Activated CD4-positive, alpha-beta T cell treated with anti-CD3 and anti-CD28 coated beads, Interleukin-10, Interleukin-2, amounts not matched to agents 100 ng/mL and 50 ng/mL, durations not matched to agents 16 hours and 8 hours (primary cell): ENCODE measurements around the gene F2.
A peak's percentile ranks its signal among the peaks of the same experiment; 100 is the strongest.
"Not testable (repeated sequence)": the region's sequence is repeated elsewhere in the genome, so short reads cannot be mapped to it uniquely, and the experiment has no call there.

Source experiments
- DNase-seq: peaks from one replicate; pipeline ENCODE4 v3.0.0-alpha.2; 2020

The F2 gene

DNA sequence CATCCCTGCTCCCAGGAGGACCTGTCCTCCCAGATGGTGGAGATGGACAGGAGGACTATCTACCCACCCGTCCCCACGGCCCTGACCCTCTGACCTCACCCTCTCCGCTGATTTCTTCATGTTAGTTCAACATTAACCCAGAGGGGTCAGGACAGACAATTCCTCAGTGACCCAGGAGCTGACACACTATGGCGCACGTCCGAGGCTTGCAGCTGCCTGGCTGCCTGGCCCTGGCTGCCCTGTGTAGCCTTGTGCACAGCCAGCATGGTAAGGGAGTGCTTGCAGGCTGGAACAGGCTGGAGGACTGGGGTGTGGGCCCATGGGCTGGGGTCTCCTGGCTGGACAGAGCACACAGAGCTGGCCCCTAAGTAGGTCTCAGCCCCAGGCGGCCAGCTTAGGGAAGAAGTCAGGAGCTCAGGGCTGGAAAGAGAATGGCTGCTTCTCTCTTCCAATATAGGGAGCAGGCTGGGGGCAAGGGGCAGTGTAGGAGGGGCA is at the start of gene F2:
TSS of gene F2 (plus strand) at position 166 of the 495 bp plus-strand sequence. CDS start at position 189, 23 bp downstream.
- DNase-seq, result no peak

DNA sequence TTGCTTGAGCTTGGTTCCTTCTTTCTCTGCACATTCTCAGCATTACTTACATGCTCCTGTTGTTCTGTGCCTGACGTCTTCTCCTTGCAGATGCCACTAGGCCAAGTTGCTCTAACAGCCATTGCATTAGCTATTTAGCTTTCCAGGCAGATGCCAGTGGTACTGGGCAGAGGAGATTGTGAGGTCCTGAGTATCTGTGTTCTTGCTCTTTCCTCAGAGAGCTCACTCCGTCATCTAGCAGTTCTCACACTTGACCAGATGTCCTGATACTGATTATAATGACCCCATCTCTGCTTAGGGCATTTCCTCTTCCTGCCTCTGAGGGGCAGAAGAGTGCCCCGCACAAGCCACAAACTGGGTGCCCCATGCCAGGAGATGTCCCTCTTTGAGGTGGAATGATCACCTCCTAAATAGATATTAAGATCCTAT is 49.3 kb upstream of the F2 start:
- DNase-seq, result peak; percentile 17

GRCh38 chr11:46670521-46670920 is 48.5 kb upstream of the F2 start:
- not testable (repeated sequence) for DNase-seq

- no peak for DNase-seq
Measured at GRCh38 chr11:46671958-46672315, 47.1 kb upstream of the F2 start.

DNA sequence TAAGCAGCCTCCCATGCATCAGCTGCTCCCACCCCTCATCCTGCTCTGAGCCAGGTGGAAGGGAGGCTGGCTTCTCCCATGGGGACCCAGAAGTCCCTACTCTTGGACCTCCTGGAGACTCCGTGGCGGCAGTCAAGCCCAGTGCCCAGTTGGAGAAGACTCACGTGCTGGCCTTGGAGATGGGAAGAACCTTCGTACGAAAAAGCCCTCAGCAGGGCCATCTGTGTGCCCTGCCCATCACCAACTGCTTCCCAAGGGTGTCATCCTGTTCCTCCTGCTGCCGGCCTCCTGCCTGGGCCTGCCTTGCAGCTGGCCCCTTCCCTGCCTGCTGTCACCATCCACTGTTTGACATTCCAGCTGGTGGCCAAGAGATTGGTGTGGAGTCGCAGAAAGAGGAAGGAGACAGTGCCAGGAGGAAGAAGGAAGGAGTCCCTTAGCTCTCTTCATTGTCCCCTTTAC is 46.6 kb upstream of the F2 start:
- DNase-seq, result no peak

DNA sequence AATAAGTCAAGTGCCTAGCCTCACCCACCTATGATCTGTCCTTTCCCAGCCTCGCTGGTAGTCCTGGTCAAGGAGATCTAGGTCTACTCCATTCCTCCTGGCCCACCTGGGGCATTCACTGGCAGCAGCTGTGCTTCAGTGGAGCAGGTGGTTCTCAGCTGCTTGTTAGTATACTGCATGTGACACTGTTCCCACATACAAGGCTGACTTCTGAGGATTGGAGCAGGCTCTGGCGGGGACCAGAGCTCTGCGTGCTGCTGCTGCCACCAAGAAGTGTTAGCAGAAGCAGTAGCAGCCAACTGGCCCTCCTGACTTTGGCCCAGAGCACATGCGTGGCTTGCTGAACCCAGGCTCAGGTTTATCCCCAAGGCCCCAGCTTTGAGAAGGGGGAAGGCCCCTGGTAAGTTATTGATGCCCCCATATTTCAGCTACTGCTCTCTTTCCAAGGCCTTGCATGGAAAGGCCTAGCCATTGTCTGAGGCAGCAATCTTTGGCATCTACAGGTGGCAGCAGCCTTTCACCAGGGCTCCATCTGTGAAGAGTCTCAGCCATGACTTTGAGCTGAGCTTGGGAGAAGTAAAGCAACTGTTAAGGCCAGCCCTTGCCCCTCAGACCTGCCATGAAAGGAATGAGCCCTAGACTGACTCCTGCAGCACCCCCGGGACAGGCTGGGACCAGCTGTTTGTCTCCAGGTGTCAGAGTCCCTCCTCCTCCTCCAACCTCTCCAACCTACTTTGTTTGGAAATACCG is 45.1 kb upstream of the F2 start:
- DNase-seq, result no peak

GRCh38 chr11:46674463-46675287 is 44.3 kb upstream of the F2 start:
- no peak for DNase-seq

- no peak for DNase-seq
Measured at GRCh38 chr11:46675288-46675851, 43.6 kb upstream of the F2 start.

GRCh38 chr11:46675949-46676348 is 43.1 kb upstream of the F2 start:
- no peak for DNase-seq

DNA sequence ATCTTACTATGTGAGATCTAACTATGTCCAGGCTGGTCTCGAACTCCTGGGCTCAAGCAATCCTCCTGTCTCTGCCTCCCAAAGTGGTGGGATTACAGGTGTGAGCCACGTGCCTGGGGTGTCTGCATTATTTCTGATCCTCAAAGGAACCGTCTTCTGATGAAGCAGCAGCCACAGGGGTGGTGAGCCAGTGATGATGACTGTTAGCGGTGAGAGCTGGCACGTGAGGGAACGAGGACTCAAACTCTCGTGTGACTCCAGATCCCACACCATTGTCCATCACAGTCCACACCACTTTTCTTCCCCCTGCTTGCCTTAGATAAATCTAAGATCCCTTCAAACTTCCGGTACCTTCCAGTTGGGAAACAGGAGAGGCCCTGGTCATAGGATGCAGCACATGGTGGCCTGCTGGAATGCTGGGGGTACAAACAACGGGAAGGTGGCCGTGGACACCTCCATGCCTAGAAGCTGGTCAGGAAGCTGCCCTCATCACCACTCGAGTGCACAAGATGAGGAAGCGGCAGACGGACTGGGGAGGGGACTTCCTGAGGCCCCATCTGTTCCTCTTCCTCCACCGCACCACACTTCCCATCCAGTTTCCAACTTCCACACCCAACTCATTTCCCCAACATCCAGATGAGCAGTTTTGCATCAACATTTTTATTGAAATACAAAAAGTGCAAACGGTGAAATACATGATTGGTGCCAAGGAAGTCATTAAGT is 42.4 kb upstream of the F2 start:
- DNase-seq, result no peak

DNA sequence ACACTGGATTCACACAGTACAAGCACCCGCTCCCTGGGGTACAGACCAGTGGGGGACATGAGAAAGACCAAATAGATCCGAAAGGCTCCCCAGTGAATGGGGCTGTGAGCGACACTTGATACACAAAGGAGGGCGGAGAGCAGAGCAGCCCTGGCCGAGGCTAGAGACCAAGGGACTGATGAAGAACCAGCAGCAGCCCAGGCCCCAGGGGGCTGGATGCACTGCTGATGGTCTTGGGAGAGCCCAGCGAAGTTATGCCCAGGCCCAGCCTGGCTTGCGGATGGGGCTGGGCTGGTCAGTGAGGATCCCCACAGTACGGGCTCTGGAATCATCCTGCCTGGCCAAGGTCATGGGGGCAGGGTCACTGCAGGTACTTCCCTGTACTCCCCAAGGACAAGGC is 41.8 kb upstream of the F2 start:
- no peak for DNase-seq

GRCh38 chr11:46677991-46678740 is 40.8 kb upstream of the F2 start:
- DNase-seq, result no peak

GRCh38 chr11:46678741-46679130 is 40.3 kb upstream of the F2 start:
- no peak for DNase-seq

DNA sequence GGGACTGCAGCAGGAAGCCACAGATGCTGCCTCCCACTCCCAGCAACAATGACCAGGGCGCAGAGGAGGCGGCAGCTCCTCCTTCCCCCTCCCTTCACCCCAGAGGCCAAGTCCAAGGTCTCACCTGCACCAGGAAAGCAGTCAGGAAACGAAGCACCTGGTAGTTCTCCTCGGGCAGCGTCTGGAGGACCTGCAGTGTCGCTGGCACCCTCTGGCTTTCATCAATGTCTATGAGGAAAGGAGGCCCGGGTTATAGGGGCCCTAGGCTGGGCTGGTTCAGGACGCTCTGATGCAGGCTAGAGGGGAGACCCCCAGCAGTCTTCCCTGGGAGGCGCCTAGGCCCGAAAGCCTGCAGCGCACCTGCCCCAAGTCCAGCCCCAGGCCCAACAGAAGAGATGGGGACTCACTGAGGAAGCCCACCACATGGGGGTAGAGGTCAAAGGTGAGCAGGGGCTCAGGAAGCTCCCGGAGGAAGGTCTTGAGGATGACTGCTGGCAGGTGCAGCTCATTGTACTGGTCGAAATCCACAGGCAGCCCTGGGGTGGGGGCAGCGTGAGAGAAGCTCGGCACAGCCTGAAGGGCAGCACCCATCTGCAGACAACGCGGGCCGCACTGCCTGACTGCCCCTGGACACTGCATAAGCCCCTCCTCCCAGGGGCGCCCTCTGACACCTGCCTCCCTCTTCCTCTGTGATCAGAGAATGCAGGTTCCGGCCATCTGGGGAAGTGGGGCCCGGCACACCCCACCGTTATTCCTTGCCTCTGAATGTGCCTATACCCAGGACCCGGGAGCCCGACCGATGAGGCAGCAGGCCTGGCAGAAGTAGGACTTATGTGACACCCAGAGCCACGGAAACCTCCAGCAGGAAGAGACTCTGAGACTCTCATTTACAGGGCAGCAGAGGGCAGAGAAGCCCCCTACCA is 39.5 kb upstream of the F2 start:
- no peak for DNase-seq

DNA sequence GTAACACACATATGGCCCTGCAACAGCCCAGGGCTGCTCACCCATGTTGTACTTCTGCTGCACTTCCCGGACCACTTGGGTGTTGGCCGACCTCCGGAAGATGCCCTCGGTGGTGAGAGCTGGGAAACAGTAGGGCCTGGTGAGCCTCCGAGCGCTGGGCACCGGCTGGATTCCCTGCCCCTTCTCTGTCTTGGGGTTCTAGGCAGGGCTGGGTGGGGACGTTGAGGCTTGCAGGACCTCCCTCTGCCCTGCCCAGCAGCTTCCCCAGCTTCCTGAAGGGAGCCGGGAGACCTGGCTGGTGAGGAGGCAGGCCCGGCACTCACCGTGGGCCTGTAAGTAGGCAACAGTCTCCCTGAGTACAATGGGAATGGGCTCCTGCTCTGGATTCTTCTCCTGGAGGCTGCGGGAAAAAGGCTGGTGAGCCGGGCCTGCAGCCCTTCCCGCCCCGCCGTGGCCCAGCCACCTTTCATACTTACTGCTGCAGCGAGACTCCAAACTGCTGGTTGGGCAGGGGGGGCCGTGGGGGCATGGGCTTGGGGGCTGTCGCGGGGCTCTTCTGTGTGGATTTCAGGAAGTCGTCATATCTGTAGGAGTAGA is 38.8 kb upstream of the F2 start:
- DNase-seq, result no peak

GRCh38 chr11:46680815-46681214 is 38.2 kb upstream of the F2 start:
- DNase-seq, result no peak

DNA sequence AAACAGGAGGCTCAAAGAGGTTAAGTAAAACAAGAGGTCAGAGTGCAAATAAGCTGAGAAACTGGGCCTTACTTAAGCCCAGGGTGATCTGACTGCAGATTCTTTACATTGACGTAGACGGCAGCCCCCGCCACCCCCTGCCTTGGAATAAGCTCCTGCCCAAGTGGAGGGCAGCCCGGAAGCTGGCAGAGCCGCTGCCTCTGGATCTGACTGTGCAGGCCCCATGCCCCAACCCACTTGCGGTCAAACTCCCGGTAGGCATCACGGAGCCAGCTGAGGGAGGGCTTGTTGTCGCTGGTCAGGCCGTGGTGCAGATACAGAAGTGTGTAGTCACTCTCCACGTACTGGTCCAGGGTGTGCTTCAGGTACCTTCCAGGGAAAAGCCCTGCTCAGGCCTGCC is 37.2 kb upstream of the F2 start:
- no peak for DNase-seq

DNA sequence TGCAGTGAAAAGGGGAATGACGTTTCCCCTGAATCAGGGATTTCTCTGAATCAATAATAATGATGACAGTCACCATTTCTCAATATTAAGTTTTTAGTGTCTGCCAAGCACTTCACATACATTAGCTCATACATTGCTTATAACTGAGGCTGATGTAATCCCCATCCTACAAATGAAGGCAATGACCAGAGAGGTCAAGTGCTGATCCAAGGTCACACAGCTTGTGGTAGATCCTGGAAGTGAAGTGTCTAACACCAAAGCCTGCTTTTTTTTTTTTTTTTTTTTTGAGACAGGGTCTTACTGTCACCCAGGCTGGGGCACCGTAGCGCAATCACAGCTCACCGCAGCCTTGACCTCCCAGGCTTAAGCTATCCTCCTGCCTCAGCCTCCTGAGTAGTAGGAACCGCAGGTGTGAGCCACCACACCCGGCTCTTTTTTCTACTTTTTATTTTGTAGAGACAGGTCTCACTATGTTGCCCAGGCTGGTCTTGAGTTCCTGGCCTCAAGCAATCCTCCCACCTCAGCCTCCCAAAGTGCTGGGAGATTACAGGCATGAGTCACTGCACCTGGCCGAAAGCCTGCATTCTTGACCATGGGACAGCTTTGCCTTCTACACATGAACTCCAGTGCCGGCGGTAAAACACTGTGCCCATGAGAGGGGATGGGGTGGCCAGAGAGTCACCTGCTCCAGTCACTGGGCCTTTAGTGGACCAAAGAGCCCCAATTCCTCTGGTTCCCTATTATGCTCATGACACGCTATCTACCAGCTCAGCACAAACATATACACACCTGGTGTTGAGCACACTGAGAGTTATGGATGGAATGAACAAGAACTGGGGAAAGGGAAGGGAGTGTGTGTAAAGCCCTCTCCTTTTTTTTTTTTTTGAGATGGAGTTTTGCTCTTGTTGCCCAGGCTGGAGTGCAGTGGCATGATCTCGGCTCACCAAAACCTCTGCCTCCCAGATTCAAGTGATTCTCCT is 36.0 kb upstream of the F2 start:
- DNase-seq, result no peak

DNA sequence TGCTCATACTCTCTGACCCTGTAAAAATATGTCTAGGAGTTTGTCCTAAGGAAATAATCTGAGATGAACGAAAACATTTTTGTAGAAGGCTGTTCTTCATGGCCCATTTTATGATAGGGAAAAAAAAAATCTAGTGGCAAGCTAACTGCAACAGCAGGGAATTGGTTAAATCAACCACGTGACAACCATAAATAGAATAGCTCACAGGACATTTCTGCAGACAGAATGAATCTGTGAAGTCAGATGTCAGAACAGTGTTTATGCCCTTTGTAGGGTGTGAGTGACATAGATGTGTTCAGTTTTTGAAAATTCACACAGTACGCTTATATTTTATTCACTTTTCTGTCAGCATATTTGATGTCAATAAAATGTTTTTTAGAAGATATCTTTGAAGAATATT is 34.6 kb upstream of the F2 start:
- DNase-seq, result no peak
